ENCODE results near the gene PITX2.

The PITX2 gene

DNA sequence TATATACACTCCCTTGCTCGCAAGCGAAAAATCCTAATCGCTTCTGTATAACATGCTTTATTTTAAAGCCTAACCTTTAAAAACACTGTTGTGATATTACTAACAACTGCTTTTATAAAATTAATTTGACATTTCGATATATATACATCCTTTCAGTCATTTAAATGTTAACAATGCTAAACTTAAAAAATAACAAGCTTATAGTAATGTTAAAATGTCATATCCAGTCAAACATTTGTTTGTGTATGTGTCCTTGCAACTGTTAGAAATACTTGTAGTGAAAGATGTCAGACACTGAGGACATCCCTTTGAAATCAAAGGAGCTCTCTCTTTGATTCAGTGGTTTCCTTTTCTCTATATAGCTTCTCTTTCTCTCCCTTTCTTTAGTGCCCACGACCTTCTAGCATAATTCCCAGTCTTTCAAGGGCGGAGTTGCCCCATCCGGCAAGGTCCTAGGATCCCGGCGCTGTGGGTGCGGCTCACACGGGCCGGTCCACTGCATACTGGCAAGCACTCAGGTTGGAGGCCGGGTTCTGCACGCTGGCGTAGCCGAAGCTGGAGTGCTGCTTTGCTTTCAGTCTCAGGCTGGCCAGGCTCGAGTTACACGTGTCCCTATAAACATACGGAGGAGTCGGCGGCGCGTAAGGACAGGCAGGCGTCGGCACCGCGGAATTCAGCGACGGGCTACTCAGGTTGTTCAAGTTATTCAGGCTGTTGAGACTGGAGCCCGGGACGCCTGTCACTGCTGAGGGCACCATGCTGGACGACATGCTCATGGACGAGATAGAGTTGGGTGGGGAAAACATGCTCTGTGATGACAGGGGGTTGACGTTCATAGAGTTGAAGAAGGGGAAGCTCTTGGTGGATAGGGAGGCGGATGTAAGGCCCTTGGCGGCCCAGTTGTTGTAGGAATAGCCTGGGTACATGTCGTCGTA lies 5.0 kb downstream of the PITX2 start:
- H3K4me3 ChIP-seq (ENCODE audit: low read length): no peak overlapping the region
- H3K36me3 ChIP-seq (ENCODE audit: control insufficient read depth, insufficient read depth, low read length): no peaks in the 10 kb centered on the region
- no peak overlapping the region for H3K27ac ChIP-seq (ENCODE audit: low read depth, low read length)
- H3K9ac ChIP-seq (ENCODE audit: low read length): no peak overlapping the region
- no peaks in the 10 kb centered on the region for H3K4me1 ChIP-seq (ENCODE audit: control insufficient read depth, insufficient read depth, low read length)
- peaks cover 66% of the 10 kb centered on the region for H3K27me3 ChIP-seq (ENCODE audit: control insufficient read depth, insufficient read depth, low read length)

DNA sequence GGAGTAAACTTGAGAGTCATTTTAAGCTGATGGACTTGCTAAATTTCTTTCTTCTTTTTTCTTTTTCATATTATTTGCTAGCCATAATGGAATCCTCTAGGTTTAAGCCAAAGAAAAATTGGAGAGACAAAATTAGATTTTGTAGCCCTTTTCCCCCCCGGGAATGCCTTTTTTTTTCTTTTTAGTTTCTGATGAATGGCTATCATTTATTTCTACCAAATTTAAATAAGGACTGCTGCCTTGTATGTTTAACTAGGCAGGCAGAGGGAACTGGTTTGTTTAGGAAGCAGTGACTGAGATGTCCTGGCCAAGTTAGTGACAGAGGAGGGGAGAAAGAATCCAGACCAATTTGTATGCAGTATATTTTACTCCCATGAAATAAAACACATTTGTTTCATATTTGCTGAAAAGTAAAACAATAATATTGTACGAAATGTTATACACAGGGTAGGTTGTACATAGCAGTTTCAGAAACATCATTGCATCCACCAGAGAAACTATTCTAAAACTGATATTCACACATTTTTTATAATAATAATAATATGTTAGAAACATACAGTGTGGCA lies 5.7 kb downstream of the PITX2 start:
- H3K27ac ChIP-seq (ENCODE audit: low read depth, low read length): no peak overlapping the region
- H3K27me3 ChIP-seq (ENCODE audit: control insufficient read depth, insufficient read depth, low read length): peaks cover 70% of the 10 kb centered on the region
- no peaks in the 10 kb centered on the region for H3K36me3 ChIP-seq (ENCODE audit: control insufficient read depth, insufficient read depth, low read length)
- no peak overlapping the region for H3K4me3 ChIP-seq (ENCODE audit: low read length)
- no peaks in the 10 kb centered on the region for H3K4me1 ChIP-seq (ENCODE audit: control insufficient read depth, insufficient read depth, low read length)
- no peak overlapping the region for H3K9ac ChIP-seq (ENCODE audit: low read length)

DNA sequence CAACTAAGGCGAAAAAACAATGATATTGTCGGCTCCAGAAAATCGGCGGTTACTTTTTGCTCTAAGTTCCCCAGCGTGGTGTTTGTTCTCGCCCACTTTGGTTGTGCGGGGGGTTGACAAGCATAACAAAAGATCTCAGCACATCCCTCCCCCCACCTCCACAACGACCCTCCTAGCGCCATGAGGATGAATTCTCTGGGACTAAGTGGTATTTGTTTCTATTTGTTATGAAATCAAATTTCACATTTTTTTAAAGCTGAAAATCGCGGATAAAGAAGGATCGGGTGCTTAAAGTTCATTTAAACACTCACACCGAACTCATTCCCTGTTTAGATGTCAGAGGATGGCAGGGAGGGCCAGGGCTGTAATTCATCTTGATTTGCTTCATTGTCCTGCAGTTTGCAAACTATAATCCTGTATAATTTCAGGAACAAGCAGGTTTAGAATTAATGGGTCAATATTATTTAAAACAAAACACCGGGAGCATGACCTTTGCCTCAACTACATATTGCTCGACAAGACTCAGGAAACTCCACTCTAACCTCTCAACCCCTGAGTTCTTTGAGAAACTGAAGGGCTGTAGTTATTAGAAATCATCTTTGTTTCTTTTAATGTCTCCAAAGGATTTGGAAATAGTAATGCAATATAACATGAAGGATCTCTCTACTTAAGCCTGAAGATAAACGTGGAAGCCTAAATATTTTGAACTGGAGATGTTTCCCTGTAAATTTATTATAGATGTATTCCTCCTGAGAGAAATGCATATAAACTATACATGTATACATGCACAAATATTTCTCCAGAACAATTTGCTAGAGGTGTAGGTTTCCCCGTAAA lies 6.4 kb downstream of the PITX2 start:
- peaks cover 68% of the 10 kb centered on the region for H3K27me3 ChIP-seq (ENCODE audit: control insufficient read depth, insufficient read depth, low read length)
- no peak overlapping the region for H3K27ac ChIP-seq (ENCODE audit: low read depth, low read length)
- no peak overlapping the region for H3K9ac ChIP-seq (ENCODE audit: low read length)
- no peaks in the 10 kb centered on the region for H3K36me3 ChIP-seq (ENCODE audit: control insufficient read depth, insufficient read depth, low read length)
- H3K4me1 ChIP-seq (ENCODE audit: control insufficient read depth, insufficient read depth, low read length): no peaks in the 10 kb centered on the region
- H3K4me3 ChIP-seq (ENCODE audit: low read length): no peak overlapping the region

DNA sequence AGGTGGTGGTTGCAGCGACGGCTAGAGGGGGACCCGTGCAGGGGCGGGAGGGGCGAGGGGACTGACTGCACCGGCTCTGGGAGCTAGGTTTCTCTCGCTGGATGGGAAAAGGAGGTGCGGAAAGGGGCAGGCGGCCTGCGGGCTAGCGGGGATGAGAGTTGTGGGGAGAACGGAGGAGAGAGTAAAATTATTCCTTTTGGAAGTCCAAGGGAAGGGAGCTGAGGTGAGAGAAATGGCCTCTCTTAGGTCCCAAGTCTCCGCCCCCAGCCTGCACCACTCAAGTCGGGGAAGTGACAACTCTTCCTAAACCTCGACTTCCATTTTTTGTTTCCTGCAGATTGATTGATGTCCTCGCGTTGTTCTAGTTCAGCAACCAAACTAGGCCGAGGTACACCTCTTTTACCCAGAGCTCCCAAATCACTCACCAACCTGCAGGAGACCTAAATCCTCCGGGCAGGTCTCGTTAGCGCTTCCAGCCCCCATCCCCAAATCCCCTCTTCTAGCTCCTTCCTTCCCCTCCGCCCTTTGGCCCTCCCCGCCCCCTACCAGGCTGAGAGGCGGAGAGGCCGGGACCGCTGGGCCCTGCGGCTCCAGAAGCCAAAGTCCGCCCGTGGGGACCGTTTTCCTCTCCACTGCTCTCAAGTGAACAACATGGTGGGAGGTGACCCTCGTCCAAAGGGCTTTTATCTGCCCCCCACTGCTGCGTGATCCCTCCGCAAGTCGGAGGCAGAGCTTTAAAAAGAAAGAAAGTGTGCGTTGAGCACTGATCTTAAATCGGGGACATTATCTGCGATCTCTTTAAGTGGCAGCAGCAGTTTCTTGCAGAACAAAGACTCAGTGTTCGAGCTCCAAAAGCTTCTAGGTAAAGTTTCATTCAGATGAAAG lies 7.3 kb downstream of the PITX2 start:
- H3K4me3 ChIP-seq (ENCODE audit: low read length): no peak overlapping the region
- no peak overlapping the region for H3K9ac ChIP-seq (ENCODE audit: low read length)
- peaks cover 67% of the 10 kb centered on the region for H3K27me3 ChIP-seq (ENCODE audit: control insufficient read depth, insufficient read depth, low read length)
- no peaks in the 10 kb centered on the region for H3K36me3 ChIP-seq (ENCODE audit: control insufficient read depth, insufficient read depth, low read length)
- H3K4me1 ChIP-seq (ENCODE audit: control insufficient read depth, insufficient read depth, low read length): no peaks in the 10 kb centered on the region
- H3K27ac ChIP-seq (ENCODE audit: low read depth, low read length): no peak overlapping the region

DNA sequence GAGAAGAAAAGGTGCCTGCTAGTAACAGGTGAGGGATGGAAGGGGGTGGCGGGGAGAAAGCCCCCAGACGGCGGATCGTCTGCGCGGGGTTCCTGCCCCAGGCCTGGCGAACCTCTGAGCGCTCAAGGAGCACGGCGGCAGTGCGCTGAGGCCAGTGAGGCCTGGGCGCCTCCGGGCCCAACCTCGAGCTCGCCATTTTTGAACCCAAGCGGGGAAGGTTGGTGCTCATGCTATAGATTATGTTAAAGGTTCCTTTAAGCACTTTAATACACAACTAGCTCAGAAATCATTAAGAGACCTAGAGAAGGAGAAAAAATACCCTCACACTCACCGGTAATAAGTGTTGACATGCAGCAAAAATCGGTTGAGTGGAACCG lies 7.9 kb downstream of the PITX2 start:
- Histone ChIP-seq H3K27me3 (ENCODE audit: control insufficient read depth, insufficient read depth, low read length) (peaks cover 67% of the 10 kb centered on the region), H3K36me3 (ENCODE audit: control insufficient read depth, insufficient read depth, low read length) (no peaks in the 10 kb centered on the region), H3K4me1 (ENCODE audit: control insufficient read depth, insufficient read depth, low read length) (no peaks in the 10 kb centered on the region), H3K9ac (ENCODE audit: low read length) (no peak overlapping the region), H3K4me3 (ENCODE audit: low read length) (no peak overlapping the region), H3K27ac (ENCODE audit: low read depth, low read length) (no peak overlapping the region)

DNA sequence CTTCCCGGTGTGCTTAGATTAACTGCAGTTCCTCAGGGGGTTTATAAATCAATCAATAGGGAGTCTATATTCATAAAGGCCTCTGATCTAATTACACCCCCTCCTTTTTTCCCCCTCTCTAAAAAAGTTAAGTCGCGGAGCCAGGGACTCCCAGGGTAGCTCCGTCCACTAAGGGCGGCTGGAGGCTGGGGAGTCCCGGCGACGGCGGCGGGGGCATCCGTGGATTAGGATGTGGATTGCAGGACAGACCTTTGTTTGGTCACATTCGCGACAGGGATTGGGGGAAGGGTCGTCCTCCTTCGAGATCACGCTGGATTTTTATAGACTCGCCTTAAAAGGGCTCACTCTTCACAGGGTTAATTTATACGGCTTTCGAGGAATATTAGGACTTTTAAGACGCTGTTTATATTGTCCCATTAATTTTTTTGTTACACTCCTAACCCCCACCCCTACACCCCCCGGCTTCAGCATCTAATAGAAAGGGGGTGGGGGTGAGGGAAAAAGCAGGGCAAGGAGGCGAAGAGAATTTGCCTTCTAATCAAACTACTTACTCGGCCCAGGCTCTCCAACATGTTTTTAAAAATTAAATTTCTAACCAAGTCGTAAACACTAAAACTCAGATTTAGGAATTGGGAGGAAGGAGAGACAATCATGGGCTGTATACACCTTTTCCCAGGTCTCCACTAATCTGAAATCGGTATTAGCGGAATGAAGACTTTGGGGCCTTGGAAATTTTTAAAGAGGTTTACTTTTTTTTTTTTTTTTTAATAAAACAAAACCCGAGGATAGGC lies 8.5 kb downstream of the PITX2 start:
- no peak overlapping the region for H3K9ac ChIP-seq (ENCODE audit: low read length)
- H3K4me1 ChIP-seq (ENCODE audit: control insufficient read depth, insufficient read depth, low read length): no peaks in the 10 kb centered on the region
- H3K27me3 ChIP-seq (ENCODE audit: control insufficient read depth, insufficient read depth, low read length): peaks cover 65% of the 10 kb centered on the region
- no peak overlapping the region for H3K27ac ChIP-seq (ENCODE audit: low read depth, low read length)
- no peaks in the 10 kb centered on the region for H3K36me3 ChIP-seq (ENCODE audit: control insufficient read depth, insufficient read depth, low read length)
- H3K4me3 ChIP-seq (ENCODE audit: low read length): no peak overlapping the region

DNA sequence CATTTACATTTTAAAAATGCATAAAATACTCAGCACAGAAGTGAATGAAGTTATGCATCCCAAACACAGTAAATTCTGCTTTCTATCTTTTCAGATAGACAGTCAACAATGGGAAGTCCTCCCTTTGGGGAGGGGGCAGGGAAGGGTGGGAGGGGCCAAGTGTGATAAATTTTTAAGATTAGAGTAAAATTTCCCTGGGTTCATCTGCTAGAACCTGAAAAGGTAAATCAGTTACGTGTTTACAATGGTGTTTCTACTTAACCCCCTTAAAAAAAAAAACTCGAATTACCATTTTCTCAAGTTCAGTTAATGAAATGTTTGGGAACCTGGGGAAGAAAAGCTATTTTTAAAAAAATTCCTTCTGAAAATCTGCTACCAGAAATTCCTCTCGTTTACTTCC lies 9.1 kb downstream of the PITX2 start:
- no peaks in the 10 kb centered on the region for H3K4me1 ChIP-seq (ENCODE audit: control insufficient read depth, insufficient read depth, low read length)
- no peak overlapping the region for H3K4me3 ChIP-seq (ENCODE audit: low read length)
- H3K9ac ChIP-seq (ENCODE audit: low read length): no peak overlapping the region
- H3K36me3 ChIP-seq (ENCODE audit: control insufficient read depth, insufficient read depth, low read length): no peaks in the 10 kb centered on the region
- H3K27ac ChIP-seq (ENCODE audit: low read depth, low read length): no peak overlapping the region
- H3K27me3 ChIP-seq (ENCODE audit: control insufficient read depth, insufficient read depth, low read length): peaks cover 59% of the 10 kb centered on the region

DNA sequence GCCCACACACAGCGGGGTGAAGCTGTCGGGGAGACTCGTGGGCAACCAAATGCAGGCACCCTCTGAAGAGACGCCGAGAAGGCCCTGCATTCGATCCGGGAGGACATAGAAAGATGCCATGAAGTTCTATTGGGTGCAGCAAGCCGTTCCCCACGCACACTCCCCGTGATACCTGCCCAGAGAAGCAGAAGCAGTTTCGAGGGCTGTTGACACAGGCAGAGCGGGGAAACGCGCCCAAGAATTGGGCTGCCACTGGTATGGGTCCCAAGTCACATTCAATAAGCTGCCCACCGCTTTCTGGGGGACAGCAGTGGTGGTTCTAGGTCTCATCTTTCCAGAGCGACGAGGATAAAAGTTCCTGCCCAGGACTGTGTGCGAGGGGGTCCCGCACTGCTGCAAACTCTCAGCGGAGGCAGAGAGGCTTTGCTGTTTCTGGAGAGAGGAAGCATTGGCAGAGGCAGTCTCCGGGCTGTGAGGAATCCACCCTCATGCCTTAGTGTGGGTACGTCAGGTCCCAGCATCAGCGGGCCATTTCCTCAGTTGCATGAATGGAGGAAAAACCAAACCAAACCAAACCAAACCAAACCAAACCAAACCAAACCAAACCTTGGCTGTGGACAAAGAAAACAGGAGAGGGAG lies 10.1 kb downstream of the PITX2 start:
- Histone ChIP-seq H3K4me1 (ENCODE audit: control insufficient read depth, insufficient read depth, low read length) (no peaks in the 10 kb centered on the region), H3K27me3 (ENCODE audit: control insufficient read depth, insufficient read depth, low read length) (peaks cover 49% of the 10 kb centered on the region), H3K9ac (ENCODE audit: low read length) (no peak overlapping the region), H3K36me3 (ENCODE audit: control insufficient read depth, insufficient read depth, low read length) (no peaks in the 10 kb centered on the region), H3K27ac (ENCODE audit: low read depth, low read length) (no peak overlapping the region), H3K4me3 (ENCODE audit: low read length) (no peak overlapping the region)

DNA sequence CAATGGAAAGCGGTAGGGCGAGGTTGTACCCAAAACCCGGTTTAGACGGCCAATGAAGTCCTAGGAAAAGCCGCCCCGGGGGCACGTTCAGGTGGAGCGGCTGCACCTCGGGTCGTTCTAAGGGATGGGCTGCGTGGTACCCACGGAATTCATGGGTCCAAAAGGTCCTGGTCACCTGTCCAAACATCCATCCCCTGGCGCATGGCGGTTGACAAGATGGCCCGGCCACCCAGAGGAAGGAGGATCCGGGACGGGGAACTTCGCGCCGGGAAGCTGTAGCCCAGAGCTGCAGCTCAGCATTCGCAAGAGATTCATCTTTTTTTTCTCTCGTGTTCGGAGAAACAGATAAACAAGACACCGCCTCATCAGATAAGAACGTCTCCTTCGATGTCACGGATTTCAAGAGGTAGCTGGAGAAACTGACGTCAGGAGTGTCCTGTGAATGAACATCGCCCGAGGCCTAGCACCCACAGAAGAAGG lies 10.9 kb downstream of the PITX2 start:
- no peak overlapping the region for H3K4me3 ChIP-seq (ENCODE audit: low read length)
- H3K36me3 ChIP-seq (ENCODE audit: control insufficient read depth, insufficient read depth, low read length): no peaks in the 10 kb centered on the region
- no peak overlapping the region for H3K27ac ChIP-seq (ENCODE audit: low read depth, low read length)
- no peaks in the 10 kb centered on the region for H3K4me1 ChIP-seq (ENCODE audit: control insufficient read depth, insufficient read depth, low read length)
- no peak overlapping the region for H3K9ac ChIP-seq (ENCODE audit: low read length)
- H3K27me3 ChIP-seq (ENCODE audit: control insufficient read depth, insufficient read depth, low read length): peaks cover 46% of the 10 kb centered on the region

DNA sequence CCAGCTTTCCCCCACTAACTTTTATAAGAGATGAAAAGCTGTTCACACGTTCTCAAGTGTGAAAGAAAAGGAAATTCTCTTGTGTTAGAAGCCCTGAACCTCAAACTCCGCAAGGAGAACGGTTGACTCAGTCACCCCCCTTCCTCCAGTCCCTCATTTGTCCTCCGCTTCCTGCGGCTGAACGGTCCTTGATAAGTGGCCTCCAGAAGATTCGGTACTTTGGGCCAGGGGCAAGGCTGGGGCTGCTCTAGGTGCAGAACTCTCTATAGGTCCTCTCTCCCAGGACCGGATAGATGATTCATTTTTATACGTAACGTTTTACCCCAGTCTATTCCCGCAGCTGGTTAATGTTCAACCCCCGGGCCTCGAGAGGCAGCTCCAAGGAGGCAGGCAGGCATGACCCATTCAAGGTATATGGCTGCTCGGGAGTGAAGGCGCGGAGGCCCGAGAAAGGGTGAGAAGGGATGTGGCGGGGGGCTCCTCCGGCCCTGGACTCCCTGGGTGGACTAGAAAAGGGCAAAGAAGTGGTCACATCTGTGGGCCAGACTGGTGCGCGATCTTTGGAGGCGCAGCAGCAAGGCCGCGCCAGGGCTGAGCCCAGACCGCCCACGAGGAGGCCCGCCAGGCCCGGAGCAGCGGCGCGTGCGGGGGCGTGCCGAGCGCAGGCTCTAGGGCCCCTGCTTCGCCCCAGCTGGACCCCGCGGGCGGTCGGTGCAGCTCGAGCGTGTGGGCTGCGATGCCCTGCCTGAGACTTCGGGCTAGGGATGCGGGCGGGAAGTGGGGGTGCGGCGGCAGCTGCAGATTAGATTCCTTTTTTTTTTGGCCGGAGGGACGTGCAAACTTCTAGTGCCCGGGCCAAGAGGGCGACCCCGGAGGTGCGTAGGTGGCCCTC lies 11.7 kb downstream of the PITX2 start:
- Histone ChIP-seq H3K4me3 (ENCODE audit: low read length) (no peak overlapping the region), H3K9ac (ENCODE audit: low read length) (no peak overlapping the region)

More for the DNA sequence above, 11.7 kb downstream of the PITX2 start:
- H3K36me3 ChIP-seq (ENCODE audit: control insufficient read depth, insufficient read depth, low read length): no peaks in the 10 kb centered on the region
- no peak overlapping the region for H3K27ac ChIP-seq (ENCODE audit: low read depth, low read length)
- peaks cover 42% of the 10 kb centered on the region for H3K27me3 ChIP-seq (ENCODE audit: control insufficient read depth, insufficient read depth, low read length)
- no peaks in the 10 kb centered on the region for H3K4me1 ChIP-seq (ENCODE audit: control insufficient read depth, insufficient read depth, low read length)

Data from rectal smooth muscle tissue (tissue), 1 donor.